Kidney tubule cell (primary cell): Measurements from ENCODE around the gene METAP1D.
A peak's percentile ranks its signal among the peaks of the same experiment; 100 is the strongest.

Experiments
- DNase-seq: peaks from one replicate; pipeline ENCODE4 v3.0.0-alpha.2; 2018; ENCODE audit warnings: low spot score

METAP1D gene

DNA sequence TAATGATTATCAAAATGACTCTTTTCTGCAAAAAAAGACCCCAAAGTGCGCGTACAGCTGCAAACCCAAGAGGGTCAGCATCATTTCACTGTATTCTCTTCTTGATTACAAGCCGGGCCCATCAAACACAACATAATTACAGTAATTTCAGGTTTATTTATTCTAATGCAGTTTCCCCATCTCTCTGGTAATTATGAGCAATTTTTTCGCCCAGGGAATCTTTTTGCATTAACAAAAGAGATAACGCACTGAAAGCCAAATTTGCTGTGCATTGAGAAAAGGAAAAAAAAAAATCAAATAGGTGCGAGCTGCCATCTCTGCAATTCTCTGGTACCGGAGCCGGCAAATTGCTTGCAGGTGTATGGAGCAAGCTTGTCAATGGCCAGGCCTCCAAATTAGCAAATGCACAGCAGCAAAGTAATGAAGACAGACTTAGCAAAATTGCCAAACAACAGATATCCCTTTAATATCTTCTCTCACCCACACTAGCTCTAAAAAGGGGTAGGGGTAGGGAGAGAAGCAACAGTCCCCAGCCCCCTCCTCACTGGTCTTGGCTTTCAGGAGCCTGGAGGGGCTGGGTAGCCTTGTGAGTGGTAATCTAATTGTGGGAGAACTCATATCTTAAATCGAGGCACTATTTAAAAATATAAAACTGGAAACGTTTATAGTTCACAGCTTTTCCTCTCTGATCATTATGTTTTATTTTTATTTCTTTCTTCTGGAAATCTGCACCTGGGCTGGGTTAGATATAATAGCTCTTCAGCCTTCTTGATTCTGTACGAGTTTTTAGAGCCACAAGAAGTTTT, 92.2 kb downstream of the METAP1D start:
- DNase-seq = no peak

DNA sequence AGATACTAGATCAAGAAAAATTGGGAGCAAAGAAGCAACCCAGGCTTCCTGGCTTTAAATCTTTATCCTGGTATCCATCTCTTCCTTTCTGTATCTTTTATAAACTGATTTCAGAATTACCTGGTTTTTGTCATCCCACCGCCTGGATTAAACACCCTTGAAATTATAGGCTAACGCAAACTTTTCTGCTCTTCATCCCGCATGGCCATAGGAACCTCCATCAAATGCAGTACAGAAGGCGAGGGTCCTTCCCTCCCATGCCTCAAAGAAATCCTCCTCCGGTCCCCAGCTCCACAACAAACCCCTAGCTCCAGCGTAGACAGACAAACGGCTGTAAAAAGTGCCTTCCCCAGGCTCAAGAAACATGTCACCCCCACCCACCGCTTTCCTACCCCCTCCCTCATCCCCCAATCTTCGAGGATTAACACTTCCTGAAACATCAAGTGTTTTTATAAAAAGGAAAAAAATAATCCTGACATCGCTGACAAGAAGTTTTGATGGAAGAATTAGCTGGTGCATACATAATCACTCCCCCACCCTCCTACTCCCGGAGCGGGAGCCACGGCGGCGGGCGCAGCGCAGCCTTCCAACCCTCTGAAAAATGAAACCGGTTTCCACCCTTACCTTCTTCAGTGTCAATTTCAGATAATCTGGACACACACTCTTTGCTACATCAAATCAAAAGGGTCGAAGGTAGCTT, 93.1 kb downstream of the METAP1D start:
- DNase-seq = no peak

DNA sequence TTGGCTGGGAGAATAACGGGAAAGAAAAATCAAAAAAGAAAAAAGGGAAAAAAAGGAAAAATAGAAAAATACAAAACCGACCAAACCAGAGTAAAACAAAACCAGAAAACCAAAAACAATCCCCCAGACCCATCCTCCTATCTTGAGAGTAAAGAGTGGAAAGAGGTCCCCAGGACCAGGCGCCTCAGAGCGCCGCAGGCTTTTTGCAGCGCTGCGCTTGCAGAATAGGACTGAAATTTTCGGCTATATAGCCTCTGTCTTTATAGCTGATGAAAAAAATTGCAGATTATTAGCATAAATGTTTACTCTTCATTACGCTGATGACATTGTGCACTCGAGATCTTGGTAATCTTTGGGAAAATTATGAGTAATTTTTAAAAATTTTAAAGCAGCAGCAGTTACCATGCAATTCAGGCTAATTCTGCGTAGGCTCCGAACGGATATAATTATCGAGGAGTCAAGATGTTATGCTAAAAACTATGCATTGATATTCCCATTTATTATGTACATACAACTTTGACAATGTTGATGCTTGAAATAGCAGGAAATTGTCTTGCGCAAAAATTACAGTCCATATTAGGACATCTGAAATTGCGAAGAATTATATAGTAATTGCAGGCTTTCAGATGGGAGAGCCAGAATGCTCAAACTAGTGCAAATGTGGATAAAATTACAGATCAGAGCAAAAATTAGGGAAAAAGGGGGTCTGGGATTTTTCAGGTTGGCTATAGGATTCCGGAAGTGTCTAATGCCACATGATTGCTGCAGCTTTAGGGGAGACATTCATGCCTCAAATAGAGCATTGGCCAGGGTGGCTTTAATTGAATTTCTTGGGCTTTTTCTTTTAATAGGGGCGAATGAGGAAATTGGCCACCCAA, 93.9 kb downstream of the METAP1D start:
- DNase-seq = no peak

DNA sequence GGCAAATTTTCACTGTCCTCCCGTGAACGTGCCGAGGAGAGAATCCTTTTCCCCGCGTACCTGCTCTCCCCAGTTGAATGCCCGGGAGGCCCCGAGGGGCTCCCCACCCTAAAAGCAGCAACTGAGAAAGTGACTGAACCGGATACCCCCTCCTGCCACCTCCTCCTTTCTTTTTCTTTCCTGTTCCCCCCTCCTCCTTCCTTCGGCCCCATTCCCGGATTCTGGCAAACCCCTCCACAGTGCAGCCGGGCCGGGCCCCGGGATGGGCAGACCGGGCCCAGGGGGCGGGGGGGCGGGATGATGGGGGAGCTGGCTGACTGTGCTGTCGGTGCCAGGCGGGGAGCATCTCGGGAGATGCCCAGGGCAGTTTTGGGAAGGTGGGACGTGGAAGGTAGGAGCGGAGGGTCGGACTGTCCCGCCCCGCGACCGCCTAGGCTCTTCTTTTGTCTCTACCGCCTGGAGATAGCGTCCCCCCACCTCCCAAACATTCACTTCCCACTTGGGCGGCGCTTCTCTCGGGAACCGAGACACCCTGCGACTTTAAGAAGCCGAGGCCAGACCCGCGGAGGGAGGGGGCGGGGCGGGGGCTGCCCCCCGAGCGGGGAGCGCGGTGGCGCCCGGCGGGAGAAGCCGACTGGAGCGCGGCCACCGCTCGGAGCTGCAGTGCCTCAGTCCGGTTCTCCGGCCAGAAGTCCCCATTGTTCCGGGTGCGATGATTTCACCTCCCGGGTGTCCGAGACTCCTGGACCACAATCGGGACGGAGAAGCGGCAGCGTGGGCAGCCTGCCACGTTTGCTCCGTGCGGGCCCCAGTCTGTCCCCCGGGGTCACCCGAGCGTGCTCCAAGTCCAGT, 94.8 kb downstream of the METAP1D start:
- no peak for DNase-seq

DNA sequence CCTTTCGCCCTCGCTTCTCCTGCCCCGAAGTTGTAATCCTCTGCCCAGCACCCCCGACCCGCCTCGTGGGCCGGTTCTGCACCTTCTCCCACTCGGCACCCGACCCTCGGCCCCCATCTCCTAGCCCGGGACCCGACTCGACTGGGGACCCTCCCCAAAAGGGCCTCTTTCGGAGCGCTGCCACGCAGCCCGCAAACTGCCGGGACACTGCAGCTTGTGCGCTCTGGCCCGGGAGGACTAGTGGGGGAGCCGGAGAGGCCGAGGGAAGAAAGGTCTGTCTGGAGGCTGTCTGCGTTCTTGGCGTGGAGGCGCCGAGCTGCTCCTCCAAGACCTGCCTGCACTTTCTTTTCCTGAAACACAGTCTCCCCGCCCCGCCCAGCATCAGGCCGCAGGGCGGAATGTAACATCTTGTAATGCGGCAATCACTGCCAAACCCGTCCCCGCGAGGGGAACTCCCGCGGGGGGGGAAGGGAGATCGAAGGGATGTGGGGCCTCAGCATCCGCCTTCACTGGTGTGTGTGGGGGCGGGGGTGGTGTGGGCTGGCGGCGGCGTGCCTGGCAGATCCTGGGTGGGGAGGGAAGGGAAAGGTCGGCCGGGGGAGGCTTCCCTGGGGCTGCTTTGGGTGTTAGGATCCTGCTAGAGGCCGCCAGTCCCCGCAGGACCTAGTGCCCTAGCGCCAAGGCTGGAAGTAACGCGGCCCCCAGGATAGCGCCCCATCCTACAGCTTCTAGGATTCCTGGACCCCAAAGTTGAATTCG, 95.6 kb downstream of the METAP1D start:
- DNase-seq = peak; percentile 90

DNA sequence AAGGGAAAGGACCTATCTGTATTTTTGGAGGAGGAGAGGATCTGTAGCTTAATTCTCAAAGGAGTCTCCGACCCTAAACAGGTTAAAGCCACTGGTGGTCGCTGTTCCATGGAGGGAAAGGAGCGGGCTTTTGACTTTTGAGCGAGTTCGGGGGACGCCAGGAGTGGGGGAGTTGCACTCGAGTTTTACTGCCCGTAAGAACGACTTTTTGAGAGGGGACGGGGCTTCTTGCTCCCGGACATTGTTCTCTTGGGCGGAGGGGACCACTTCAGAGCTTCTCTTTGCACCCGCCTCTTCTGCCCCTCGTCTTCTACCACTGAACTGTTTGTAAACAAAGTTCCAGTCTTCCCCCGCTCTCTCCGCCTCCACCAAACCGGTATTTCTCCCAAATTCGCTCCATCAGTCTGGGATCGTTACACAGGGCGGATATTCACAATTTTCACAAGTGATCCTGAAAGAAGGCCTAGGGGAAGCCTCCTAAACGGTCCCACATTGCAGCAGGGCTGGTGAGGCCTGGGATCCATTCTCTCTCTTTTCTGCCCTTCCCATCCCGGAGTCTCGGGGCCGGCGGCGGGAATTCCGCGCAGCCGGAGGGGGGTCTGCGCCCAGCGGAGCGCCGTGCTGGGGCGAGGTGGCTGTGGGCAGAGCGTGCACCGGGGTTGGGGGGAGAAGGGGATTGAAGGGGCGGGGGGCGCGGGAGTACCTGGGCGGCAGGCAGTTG, 96.3 kb downstream of the METAP1D start:
- DNase-seq = no peak

DNA sequence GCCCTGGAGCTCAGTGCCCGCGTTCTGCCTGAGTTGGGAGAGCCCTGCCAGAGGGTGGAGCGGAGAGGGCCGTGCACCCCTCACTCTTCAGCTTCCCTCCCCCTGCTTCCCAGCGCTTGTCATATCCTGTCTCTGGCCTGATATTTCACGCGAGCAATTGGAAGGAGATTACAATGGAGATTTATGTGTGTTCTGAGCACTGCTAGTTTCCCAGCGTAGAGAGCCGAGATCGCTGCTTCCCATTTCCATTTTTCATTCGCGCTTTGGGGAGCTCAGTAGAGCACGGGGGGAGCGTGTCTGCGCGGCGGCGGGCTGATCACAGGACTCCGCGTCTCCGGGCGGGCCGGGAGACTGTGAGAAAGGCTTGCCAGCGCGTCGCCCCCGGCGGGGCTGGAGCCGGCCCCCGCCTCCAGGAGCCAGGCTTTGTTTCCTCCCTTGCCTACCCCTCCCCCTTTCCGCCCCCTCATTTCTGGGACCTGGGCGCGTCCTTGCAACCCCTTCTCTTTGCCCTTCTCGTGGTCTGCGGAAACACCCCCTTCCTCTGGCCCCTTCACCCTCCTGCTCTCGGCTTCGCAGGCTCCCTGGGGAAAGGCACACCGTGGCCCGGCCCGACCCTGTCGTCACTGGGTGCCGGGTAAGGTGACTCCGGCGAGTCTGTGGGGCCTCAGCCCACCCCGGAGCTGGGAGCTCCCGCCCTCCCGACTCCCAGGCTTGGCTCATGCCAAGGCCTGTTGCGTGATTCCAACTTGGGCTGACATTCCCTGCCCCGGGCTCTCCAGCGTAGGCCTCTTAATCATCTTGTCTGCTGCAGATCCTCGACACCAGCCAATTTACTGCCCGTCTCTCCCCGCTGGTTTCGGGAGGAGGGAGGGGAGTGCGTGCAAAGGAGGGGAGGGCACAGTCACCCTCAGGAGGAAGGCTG, 97.1 kb downstream of the METAP1D start:
- peak; percentile 90 for DNase-seq

DNA sequence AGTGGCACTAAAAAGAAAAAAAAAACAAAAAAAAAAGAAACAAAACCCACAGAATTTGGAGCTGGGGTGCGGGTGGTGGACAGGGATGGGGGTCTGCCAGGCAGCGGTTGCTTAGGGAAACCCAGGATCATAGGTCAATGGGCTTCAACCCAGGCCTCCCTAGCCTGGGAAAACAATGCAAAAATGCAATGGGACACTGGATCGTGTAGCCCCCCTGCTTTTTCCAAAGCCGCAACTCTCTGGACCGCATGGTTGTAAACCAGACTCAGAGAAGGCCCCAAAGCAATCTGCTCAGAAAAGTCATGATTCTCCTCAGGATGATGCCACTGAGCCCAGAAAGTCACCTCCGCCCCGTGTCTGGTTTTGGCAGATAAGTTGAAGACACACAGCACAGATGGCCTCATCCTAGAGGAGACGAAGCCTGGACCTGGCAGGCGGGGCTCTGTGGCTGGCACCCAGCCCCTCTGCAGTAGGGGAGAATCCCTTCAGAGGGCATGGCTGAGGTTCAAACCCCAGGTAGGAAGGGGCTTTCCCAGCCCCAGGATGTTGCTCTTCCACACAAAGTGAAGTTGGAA, 97.9 kb downstream of the METAP1D start:
- DNase-seq = peak; percentile 77

DNA sequence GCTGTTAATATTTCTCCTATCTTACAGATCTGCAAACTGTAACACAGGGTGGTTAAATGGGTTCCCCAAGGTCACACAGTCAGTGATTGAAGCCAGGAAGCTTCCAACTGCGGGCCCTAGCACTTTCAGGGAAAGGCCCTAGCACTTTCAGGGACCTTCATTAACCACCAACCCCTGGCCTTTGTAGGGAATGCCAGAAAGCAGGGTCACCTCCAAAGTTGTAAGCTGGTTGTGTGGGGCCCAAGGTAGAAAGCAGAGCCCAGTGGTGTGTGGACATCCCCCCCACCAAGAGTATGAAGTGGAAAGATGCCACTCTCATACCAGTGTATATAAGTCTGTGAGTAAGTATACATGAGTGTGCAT, 98.5 kb downstream of the METAP1D start:
- no peak for DNase-seq

DNA sequence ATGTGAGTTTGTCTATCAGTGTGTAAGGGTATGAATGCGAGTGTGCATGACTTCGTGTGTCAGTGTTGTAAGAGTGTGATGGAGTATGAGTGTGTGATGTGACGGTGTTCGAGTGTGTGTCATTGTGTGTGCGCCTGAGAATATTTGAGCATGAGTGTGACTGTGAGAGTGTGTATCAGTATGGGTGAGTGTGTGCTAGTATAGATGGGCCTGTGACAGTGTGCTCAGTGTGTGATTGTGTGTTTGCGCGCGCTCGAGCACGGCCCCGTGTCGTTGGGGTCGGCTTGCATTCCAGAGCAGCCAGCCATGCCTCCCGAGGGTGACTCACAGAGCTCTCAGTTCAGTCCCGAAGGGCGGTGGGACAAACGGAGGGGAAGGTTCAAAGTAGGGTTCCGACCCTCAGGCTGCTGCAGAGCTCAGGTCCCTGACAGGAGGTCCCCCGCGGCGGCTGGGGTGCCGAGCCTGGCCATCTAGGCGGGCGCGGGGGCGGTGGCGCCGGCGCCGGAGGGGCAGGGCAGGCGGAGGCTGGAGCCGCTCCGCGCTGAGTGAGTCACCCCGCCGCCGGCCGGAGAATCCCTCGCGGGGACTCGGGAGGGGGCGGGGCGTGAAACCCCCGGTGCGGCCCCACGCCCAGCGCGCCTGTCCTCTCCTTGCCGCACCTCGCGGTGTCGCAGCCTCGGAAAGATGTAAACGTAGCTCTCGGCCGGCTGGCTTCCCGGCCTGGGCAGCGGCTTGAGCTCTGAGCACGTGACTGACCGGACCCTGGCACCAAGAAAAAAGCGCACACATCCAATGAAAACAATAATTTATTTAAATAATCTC, 99.1 kb downstream of the METAP1D start:
- DNase-seq = peak; percentile 96

DNA sequence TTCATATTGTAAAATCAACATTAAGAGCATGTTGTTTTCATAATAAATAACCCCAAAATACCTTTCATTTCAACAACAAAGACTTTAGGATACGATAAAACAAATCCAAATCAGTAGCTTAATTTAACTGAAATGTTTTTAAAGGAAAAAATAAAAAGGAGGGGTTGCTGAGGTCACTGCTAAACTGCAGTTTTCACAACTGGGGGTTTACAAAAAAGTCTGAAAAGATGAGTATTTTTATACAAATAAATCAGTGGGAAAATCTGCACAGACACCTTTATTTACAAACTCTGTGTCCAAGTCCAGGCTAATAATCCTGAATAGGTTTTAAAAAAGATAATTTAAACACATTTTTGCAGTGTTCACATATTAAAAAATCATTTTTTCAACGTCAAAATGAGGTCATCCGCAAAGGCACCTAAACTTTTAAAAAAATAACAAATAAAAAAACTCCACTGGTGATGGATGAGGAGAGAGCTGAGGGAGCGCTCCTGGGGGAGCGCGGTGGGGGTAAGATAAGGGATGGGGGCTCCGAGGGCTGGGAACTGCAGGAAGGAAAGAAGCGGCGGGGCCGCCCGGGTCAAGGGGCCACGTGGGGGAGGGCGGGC, 99.8 kb downstream of the METAP1D start:
- no peak for DNase-seq

DNA sequence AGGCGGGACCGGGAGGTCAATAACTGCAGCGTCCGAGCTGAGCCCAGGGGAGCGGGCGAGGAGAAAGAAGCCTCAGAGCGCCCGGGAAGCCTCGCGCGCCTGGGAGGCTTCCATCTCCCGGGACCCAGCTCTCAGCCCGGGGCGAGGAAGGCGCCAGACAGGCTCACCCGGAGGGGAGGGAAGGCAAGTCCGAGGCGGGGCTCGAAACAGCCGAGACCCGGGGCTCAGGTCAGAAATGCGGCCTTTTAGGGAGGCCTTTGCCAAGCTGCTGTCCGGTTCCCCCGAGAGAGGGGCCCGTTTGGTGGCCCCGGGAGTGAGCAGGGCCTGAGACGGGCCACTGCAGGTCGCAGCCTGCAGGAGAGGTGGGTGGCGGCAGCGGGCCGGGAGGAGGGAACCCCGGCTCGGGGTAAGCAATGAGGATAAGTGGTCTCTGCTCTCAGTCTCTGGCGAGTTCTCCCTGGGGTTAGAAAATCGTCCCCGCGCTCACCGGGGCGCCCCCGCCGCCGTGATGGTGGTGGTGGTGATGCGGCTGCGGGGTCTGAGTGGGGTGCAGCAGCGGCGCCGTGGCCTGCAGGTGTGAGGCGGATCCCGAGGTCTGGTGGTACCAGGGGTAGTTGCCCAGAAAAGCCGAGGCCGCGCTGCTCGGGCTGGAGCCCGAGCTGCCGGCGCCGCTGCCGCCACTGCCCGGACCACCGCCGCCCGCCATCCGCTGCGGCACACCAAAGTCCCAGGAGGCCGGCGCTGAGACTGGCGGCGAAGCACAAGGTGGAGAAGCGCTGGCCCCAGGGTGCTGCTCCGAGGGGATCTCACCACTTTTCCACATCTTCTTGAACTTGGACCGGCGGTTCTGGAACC, 100.6 kb downstream of the METAP1D start:
- DNase-seq = no peak

DNA sequence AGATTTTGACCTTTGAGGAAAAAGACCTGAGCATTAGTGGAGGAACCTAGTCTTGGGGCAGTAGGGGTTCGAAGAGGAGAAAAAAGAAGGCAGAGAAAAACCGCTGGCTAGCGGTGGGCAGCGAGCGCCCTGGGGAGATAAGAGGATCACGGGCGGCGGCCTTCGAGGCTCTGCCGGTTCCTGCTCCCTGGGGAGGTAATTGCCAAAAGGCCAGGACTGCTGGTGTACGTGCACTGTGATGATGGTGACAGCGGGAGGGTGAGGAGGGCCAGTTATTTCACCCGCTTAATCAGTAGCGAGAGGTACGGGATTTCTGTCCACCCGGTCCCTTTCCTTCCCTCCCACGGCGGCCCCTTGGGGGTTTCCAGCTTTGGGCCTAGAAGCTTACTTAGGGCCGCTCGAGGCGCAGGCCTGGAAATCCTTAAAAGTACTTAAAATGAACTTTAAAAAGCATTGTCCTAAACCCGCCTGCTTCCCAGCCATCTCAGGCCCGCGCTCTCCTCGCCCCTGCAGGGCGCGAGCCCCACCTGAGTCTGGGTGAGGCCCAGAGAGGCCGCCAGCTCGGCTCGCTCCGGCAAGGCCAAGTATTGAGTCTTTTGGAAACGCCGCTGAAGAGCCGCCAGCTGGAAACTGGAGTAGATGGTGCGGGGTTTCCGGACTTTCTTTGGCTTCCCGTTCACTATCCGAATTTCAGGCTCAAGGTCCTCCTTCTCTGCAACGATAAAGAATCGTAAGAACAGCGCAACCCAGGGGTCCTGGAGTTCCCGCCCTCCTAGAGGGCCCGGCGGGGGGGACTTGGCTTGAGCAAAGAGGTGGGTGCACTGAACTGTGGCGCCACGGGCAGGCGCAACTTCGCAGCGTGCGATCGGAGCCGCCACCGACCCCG, 101.4 kb downstream of the METAP1D start:
- DNase-seq = no peak

DNA sequence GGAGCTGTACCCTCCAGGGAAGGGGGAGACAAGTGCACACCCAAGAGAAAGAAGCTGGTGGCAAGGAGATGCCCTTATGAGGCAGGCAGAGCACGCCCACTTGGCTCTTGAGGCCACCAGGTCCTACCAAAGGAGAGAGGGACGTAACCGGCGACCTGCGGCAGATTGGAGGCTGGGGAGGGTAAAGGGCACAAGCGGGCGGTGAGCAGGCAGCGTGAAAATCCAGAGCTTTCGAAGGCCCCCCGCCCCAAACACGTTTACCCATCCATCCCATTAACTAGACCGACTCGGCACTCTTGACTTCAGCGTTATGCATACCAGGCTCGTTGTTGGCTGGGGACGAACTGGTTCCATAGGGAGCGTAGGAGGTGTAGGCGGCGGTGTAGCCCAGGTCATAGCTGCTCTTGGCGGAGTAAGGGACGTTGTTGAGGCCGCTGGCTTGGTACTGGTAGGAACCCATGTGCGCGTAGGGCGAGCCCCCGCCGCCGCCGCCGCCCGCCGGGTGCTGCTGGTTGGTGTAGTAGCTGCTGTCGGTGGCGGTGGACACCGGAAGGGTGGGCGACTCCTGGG, 102.2 kb downstream of the METAP1D start:
- no peak for DNase-seq
